GM19395 (cell line): ENCODE data around the gene HRAS.

Experiments
- ATAC-seq: cut with Tn5 transposase; IDR thresholded peaks from one replicate; pipeline ENCODE4 v1.9.1; 2021; ENCODE audit warnings: mild to moderate bottlenecking, moderate library complexity; ENCODE audit not compliant: unreplicated experiment

The HRAS gene

DNA sequence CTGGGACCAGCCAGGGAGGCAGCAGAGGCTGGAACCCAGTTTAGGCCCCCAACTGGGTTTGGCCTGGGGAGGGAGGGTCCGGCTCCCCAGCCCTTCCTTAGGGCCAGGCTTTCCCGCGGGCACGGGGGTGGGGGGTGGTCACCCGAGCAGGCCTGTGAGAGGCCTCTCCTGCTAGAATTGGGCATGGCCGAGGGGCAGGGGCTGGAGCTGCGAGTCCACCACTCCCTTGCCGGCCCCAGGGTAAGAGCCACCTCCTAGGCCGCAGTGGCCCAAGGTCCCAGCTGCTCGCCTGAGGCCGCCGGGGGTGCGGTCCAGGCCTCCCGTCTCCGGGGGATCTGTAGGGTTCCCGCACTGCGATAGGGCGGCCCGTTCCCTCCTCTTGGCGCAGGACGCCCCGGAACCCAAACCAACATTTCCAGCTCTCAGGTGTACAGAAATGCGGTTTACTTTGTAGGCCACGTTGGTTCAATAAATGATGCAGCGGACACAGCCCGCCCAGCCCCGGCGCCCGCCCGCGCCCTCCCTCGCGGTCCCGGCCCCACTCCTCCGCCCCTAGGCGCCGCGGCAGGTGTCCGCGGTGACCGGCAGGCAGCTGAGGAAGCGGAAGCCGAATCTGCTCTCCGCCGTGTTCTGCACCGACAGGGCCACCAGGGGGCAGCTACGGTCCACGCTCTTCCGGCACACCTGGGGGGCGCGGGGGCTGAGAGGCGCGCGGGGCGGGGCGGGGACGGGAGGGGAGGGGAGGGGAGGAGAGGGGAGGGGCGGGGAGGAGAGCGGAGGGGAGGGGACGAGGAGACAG lies 19.3 kb upstream of the HRAS start:
- no peak for ATAC-seq

DNA sequence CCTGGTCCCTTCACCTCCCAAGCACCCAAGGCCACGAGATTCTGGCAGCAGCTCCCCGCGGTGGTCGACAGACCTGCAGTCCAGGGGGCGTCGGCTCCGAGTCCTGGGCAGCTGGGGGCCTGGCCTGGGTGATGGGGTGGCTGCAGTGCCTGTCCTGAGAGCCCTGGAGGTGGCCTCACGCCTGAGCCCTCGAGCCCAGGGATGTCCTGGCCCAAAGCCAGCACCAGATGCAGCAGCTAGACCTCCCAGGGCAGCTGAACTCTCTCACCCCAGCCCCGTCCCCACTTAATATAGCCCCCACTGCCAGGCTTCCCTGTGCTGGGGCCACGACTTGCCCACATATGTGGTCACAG lies 18.6 kb upstream of the HRAS start:
- ATAC-seq: no peak

DNA sequence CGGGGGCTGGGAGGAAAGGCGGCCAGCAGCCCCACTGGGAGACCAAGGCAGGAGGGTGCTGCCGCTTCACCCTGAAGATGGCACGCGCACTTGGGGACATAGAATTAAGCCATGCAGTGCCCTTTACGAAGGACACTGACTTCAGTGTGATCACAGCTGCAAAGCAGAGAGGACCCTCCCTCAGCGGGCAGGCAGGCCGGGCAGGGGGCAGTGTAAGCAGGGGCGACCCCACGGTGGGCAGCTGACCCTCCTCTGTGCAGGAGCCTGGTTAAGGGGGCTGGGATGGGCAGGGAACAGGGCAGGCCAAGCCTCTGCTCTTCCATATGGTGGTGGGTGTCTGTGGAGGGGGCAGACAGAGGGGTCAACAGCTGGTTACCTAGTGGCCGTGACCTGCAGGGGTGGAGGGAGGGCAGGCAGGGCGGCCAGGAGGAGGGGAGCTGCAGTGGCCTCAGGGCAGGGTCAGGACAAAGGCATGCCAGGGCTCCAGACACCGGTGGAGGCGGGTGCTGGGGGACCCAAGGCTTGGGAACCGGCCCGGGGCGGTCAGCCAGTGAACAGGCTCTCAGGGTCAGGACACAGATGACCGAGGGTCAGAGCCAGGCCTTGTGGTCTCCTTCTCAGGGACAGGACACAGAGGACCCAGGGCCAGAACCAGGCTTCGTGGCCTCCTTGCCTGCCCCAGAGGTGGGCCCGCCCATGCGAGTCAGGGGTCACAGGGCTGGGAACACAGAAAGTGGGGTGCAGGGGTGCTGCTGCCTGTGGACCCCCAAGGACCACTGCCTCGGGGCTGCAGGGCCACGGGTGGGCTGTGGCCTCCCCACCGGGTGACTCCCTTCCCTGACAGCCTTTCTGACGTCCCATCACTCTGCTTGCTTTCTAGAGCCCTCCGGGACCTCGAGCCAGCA lies 18.0 kb upstream of the HRAS start:
- no peak for ATAC-seq

DNA sequence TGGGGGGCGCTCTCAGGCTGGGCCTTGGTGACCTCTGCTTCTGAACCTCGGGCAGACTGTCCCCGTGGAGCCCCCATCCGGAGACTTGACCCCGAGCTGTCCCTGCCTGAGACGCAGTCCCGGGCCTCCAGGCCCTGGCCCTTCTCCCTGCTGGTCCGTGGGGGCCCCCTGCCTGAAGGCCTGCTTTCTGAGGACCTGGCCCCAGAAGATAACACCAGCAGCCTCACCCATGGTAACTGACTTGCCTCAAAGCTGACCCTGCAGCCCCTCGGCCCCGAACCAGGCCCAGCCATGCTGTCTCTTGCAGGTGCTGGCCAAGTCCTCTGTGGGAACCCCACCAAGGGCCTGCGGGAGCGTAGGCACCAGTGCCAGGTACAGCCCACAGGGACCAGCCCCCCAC lies 16.2 kb upstream of the HRAS start:
- no peak for ATAC-seq

DNA sequence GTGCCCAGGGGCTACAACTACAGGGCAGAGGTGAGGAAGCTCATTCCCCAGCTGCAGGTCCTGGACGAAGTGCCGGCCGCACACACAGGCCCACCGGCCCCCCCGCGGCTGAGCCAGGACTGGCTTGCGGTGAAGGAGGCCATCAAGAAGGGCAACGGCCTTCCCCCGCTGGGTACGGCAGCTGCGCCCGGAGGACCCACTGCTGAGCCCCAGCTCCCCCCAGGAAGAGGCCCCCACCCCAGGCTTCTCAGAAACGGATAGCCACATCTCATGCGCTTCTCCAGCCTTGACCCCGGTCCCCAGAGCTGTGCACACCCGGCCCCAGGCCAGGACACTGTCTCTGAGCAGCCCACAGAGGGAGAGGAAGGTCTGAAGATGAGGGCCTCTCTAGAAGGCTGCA lies 15.8 kb upstream of the HRAS start:
- ATAC-seq: no peak

DNA sequence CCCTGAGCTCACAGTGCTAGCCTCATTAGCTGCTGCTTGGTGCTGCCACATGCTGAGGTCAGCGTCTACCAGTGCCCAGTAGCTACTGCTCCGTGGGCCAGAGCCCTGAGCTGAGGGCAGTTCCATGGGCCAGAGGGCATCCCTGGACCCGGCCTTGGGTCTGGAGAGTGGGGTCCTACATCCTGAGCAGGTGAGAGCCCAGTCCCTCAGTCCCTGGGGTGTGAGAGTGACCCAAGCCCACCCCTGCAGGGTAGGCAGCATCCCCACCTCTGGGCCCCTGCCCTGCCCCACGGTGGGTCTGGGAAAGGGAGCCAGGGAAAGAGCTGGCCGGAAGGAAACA lies 15.3 kb upstream of the HRAS start:
- no peak for ATAC-seq

DNA sequence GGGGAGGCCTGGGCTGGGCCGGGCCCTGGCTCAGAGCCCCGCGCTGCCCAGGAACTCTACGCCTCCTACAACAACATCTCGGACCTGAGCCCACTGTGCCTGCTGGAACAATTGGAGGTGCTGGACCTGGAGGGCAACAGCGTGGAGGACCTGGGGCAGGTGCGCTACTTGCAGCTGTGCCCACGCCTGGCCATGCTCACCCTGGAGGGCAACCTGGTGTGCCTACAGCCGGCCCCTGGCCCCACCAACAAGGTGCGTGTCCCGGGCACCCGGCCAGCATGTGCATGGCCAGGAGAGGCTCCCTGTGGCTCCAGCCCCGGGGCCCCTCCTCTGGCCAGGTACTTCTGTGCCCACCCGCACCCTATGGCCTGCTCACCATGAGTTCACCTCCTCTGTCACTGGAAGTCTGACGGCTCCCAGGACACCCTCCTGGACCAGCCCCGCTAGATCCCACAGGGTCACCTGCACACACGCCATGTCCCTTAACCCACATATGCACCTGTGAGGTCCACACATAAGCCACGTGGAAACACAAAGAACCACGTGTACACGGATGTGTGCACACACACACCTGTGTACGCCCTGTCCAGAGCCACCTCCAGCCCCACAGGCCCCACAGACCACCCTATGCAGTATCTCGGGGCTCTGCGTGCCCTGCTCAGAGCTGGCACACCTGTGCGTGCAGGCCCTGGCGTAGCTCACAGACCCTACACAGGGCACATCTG lies 14.8 kb upstream of the HRAS start:
- no peak for ATAC-seq

DNA sequence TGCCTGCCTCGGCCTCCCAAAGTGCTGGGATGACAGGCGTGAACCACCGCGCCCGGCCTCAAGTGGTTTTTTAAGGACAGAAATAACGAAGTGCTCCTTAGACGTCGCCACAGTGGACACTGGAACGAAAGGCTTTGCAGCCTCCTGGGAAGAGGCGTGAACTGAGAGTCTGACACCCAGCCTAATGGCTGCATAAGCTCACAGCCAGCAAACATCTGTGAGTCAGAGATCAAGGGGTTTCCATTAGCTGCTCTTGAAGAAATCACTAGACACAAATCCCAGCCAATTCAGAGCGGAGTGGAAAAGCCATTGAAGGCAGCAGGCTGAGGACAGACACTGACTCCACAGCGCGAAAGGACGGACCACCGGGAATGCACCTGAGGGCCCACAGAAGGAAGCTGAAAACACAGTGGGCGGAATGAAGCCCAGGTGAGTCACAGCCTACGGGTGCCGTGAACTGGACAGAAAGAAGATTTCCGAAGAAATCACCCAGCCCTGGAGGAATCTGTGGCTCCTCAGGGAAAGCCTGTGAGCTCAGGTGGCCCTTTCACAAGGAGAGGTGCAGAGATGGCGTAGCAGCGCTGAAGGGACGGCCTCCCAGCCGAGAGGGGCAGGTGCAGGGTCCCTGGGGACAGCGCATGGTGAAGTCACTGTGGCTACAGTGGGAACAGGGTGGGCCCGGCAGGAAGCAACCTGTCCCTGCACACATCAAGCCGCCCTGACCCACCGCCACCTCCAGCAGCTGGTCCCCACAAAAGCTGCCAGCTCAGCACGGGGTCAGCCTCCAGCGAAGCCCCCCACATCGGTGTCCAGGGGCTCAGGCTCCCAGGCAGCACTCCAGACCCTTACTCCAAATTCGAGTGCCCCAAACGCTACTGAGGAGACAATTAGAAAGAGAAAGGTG lies 13.6 kb upstream of the HRAS start:
- no peak for ATAC-seq

DNA sequence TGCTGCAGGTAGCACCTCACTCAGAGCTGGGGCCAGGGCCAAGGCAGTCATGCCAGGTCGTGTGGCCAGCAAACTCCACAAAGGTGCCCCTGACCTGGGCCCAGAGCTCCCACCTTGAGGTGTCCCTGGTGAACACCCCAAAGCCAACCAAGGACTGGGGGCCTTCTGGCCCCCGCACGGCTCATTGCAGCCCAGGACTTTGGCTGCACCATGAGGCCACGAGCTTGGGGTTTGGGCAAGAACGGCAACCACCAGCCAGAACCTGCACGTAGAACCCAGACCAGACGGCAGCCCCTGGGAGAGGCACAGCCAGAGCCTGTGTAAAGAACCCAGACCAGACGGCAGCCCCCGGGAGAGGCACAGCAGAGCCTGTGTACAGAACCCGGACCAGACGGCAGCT lies 9.8 kb upstream of the HRAS start:
- no peak for ATAC-seq

DNA sequence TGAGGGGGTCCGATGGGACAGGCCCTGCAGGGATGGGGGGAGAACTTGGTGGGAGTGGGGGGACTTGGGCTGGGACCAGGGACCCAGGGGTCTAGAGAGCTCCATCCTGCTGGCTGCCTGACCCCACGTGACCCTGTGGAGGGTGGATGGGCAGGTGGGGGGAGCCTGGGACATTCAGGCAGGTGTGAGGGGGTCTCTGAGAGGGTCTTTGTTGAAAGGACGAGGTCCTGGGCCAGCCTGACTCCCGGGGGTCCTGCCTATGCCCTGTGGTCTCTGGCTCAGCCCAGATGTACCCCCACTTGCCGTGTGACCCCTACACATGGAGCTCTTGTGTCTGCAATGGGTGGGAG lies 9.4 kb upstream of the HRAS start:
- ATAC-seq: no peak

DNA sequence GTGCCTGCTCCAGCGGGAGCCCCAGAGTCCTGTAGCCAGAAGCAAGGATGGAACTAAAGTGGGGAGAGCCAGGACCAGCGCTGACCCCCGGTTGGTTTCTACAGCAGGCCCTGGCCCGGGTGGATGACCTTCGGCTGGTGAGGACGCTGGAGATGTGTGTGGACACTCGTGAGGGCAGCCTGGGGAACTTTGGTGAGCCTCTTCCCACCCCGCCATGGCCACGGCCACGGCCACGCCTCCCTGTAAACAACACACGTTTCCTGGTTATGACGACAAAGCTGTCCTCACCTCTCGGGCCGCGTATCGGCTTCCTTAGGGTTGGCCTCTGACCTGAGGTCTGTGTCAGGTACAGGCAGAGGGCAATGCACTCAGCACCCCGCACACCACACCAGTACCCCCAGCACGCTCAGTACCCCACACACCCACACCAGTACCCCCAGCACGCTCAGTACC lies 6.1 kb upstream of the HRAS start:
- ATAC-seq: no peak

DNA sequence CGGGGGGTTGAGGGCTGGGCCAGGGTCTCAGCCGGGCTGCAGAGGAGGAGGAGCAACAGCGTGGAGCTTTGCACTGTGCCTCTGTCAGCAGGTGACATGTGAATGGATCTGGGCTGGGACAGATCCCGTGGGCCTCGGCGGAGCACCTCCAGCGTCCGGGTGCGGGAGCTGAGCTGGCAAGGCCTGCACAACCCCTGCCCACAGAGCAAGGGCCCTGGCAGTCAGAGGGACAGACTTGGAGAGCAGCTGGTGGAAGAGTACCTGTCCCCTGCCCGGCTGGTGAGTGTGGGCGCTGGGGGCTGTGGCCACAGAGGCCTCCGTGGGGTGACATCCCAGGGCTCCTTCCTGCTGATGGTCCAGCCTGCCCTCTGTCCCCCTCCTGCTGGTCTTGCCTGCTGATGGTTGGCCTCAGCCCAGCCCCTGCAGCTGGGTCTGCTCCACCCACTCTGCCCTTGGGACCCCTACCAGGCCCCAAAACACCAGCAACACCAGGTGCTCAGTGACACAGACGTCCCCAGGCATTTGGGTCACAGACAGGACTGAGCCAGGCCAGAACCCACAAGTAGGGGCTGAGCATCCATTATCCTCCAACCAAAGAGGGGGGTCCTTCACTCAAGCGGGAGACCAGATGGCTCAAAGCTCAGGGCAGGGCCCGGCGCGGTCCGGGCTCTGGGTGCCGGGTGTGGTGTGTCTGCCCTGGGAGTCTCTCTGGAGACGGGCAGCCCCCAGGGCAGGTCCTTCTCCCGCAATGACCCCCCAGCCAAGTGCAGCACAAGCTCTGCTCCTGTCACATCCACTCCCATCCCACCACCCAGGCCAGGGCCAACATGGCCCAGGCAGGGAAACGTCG lies 5.4 kb upstream of the HRAS start:
- ATAC-seq: no peak

DNA sequence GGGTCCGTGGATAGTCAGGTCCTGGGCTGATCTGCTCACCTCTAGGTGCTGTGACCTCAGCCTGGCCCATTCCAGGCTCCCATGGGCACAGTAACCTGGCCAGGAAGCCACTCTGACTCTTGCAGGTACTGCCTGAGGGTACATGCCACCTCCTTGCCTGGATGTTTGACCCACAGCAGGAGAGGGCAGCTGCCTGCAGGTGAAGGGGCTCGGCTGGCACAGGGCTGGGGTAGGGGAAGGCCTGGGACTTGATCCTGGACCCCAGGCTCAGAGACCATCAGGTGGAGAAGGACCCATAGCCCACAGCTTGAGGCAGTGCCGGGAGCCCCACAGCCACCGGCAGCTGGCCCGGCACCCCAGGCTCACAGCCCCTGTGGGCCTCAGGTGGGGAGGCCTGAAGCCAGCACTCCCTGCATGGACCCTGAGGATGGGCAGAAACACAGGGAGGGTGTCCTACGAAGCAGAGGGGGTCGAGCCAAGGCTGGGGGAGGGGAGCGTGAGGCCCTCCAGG lies 4.7 kb upstream of the HRAS start:
- no peak for ATAC-seq

DNA sequence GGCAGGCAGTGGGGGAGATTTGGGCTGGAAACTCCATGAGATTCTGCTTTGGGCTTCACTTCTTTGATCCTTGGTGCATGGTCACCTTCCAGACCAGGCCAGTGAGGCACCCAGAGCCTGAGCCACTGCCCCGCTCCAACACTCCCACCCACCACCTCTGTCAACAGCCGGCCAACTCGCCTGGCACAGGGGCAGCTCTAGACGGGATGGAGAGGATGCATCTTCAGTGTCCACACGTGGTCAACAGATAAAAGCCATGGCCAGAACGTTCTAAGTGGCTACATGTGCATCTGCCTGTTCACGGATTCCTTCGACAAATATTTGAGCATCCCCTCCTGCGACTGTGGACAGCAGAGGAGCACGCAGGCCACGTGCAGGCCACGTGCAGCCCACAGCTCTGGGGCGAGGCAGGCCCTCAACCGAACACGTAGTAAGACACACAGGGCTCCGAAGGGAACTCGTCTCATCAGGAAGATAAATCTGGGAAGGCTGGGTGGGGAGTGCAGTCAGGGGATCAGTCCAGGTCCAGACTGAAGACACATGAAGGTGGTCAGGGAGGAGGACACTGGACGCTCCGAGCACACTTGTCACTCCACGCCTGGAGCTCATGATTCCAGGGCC lies 3.2 kb upstream of the HRAS start:
- no peak for ATAC-seq

DNA sequence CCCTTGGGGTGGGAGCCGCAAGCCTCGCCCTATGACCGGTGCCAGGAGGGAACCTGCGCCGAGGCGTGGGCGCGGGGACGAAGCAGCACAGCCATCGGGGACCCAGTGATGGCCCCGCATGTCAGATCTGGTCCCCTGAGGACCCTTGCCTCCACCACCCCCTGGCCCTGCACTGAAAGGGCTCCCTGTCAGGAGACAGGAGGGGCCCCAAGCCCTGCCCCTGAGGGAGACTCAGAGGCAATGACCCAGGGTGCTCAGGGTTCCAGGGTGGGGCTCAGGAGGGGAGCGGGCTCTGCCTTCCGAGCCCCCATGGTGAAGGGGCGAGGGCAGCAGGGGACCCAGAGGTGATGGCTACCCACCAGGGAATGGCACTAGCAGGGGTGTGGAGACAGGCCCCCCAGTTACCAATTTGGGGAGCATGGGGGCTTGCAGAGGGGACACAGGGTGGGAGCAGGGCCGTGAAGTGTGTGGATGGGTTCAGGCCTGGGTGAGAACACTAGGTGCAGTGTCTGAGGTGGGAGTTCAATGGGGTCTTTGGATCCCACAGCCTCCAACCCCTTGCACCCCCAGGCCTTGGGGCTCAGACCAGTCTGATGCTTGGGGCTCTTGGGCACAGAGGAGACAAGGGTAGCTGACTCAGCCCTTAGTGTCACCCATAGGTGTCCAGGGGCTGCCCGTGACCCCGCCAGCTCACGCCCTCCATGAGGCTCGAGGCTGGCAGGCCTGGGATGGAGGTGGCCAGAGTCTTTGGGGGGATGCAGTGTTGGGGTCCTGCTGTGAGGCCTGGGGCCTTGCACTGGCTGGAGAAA lies 2.5 kb upstream of the HRAS start:
- ATAC-seq: no peak

DNA sequence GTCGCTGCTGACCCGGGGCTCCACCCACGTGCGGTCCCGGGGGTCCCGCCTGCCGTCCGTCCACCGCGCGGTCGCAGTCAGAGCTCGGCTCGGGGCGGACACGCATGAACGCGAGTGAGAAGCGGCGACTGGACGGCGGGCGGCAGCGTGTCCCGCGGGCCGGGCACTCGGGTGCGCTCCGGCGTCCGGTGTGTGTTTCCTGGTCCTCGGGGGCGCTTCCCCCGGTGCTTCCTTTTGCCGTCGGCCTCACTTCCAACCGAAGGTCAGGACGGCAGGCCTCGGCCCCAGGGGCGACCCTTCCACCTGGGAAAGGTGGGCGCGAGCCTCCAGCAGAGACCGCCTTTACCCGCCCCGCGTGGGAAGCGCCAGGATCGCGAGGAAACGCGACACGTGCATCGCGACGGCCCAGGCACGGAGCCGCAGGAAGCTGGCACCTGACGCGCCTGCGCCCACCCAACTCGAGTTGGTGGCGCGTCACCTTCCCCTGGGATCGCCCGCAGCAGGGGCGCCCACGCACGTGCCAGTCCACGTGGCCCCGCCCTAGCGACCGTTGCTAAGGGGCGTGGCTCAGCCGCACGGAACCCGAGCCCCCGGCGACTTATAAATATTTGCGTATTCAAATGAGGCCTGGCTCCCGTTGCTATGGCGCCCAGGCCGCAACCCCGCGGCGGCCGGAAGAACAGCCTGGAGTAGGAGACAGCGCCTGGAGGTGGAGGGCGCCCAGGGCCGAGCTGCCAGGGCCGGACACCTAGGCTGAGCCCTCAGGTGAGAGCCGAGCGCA lies 1.7 kb upstream of the HRAS start, which contains the start of gene LRRC56:
Gene LRRC56 (plus strand): TSS at position 687 of the 781 bp plus-strand sequence. CDS start 3,158 bp downstream, outside the sequence.
- peak; percentile 61 for ATAC-seq

DNA sequence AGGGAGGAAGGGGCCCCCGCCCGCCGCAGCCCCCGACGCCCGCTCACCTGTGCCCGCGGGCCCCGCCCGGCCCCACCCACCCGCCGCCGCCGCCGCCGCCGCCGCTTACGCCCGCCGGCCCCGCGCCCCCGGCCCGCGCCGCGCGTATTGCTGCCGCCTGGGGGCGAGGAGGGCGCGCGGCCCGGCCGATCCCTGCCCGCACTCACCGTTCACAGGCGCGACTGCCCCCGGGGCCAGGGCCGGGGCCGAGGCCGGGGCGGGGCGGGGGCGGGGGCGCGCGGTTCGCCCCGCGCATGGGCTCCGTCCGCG lies 212 bp downstream of the HRAS start:
- ATAC-seq: peak; percentile 3
